GM19099 (cell line): Measurements from ENCODE around the gene CCBE1.

Experiments
- POLR2A ChIP-seq: IDR thresholded peaks from 3 replicates; pipeline ENCODE4 v1.6.1; 2011; ENCODE audit warnings: low read depth; ENCODE audit not compliant: insufficient read length; ENCODE audit errors: extremely low read depth

CCBE1 gene

DNA sequence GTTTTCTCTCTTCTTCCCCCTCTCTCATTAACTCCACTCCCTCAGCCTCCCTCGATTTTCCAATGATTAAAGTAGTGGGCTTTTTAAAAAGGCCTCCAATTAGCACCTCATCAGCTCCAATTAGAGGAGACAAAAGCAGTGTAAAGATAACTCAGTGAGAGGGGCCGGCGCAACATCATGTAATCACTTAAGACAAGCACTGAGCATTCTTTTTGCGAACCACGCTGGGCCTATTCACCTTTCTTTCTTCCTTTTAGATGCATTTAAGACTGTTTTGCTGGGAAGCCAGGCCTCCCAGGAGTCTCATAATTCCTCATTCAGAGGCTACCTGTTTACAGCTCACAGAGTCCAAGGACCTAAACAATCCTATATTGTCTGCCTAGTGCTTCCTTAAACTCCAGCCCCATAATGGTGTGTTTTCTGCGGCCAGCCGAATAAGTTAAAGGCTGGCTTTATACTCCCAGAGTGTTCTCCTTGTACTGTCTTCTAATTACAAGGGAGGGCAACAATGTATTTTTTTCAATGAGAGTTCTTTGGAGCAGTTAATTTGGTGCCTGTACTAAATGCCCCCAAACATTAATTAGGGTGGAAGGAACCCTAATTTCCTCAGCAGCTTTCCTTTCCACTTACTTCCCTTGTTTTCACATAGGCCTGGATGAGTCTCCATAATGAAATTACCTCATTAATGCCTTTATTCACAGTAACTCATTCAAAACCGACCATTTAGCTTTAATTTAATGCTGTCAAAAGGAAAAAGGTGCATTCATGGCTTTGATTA, 310.1 kb downstream of the CCBE1 start:
- no peak for TF ChIP-seq POLR2A

DNA sequence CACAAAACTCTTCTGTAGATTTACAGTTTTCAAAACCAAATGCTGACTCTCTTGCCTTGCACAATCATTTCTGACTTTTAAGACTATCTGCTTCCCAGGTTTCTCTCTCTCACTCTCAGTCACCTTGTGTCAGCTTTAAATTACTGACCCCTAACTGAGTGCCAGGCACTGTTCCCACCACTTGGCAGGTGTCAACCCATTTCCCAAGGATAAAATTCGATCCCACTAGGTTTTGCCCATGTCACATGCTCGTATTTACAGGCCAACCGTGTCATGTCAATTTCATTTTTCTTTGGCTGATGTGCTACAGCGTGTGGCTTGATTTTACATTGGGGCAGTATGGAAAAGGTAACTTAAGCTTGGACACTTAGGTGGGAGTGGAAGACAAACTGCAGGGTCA, 312.0 kb downstream of the CCBE1 start:
- TF ChIP-seq POLR2A: no peak

DNA sequence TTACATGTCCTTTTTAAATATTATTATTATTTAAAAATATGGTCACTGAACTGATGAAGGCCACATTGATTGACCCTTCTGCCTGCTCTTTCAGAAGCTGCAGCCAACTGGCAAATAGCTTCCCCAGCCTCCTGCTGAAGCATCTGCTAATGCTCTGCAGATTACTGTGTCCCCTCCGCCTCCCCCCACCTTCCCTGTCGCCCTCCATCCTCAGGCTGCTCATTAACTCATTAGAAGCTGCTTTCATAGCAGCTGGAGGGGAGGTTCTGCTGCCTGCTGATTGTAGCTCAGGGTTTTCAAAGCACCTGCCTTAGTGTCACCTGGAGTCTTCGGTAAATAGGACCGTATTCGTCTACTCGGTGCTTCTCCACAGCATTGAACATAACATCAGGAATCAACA, 313.4 kb downstream of the CCBE1 start:
- no peak for TF ChIP-seq POLR2A

DNA sequence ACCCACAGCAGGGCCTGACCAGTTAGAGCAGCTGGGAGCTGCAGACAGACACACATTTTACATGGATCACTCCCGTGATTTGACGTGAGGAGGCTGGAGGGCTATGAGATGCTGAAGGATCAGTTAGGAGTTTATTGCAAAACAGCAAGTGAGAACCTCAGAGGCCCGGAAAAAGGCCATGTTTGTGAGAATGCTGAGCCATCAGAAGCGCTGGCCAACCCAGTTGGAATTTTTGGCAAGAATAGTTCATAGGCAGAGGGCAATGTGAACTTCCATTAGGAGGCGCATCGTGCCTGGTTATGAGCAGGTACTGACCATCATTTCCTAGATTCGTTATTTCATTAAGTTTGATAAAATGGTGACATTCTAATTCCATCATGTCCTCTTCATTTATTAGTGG, 314.8 kb downstream of the CCBE1 start:
- no peak for TF ChIP-seq POLR2A

DNA sequence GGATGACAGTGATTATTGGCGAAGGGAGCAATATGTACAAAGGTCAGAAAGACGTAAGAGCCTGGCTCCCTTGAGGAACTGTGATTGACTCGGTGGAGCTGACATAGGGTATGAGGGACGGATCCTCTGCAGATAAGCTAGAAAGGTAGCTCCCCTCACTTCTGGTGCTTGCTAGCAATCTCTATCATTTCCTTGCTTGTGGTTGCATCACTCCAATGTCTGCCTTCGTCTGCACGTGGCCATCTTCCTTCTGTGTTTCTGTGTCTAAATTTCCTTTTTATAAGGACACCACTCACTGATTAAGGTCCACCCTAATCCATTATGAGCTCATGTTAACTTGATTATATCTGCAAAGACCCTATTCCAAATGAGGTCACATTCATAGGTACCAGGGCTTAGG, 315.3 kb downstream of the CCBE1 start:
- TF ChIP-seq POLR2A: no peak
